ENCODE data around the gene LPAR1.
"Not testable (repeated sequence)": the region's sequence is repeated elsewhere in the genome, so short reads cannot be mapped to it uniquely, and the experiment has no call there.

Gene LPAR1

GRCh38 chr9:110861370-110862110, 176.7 kb downstream of the LPAR1 start:
- not testable (repeated sequence) for DNase-seq

- DNase-seq = no peak
These were observed 181.5 kb downstream of the LPAR1 start for GRCh38 chr9:110856772-110857171.

- no peak for DNase-seq
These were observed 187.7 kb downstream of the LPAR1 start for GRCh38 chr9:110850401-110851135.

- DNase-seq = no peak
These were observed 190.6 kb downstream of the LPAR1 start for GRCh38 chr9:110847671-110848070.

GRCh38 chr9:110846215-110846614, 192.1 kb downstream of the LPAR1 start:
- DNase-seq = no peak

GRCh38 chr9:110844121-110844520, 194.1 kb downstream of the LPAR1 start:
- DNase-seq = no peak

- DNase-seq = no peak
These were observed 195.3 kb downstream of the LPAR1 start for GRCh38 chr9:110842986-110843385.

GRCh38 chr9:110842169-110842568, 196.1 kb downstream of the LPAR1 start:
- no peak for DNase-seq

GRCh38 chr9:110837401-110838005, 200.8 kb downstream of the LPAR1 start:
- DNase-seq = no peak

GRCh38 chr9:110835859-110836271, 202.4 kb downstream of the LPAR1 start:
- DNase-seq = no peak

GRCh38 chr9:110835404-110835803, 202.9 kb downstream of the LPAR1 start:
- DNase-seq = no peak

GRCh38 chr9:110832926-110833325, 205.3 kb downstream of the LPAR1 start:
- no peak for DNase-seq

GRCh38 chr9:110830495-110830894, 207.8 kb downstream of the LPAR1 start:
- DNase-seq = no peak

GRCh38 chr9:110828264-110828663, 210.0 kb downstream of the LPAR1 start:
- no peak for DNase-seq

- DNase-seq = not testable (repeated sequence)
These were observed 211.9 kb downstream of the LPAR1 start for GRCh38 chr9:110826400-110826799.

GRCh38 chr9:110825950-110826349, 212.3 kb downstream of the LPAR1 start:
- no peak for DNase-seq

- not testable (repeated sequence) for DNase-seq
These were observed 213.1 kb downstream of the LPAR1 start for GRCh38 chr9:110825129-110825528.

All from activated CD4-positive, alpha-beta T cell treated with anti-CD3 and anti-CD28 coated beads, Interleukin-2, amount 50 U/mL, for 48 hours (primary cell).